SK-N-SH (cell line): ENCODE measurements around the gene SURF1. TPM values are rescaled to one million over a fixed set of nuclear protein-coding genes. Genes with fewer than 3 reads are reported as not detected.

ENCODE experiments used
- CTCF ChIA-PET: fragments of 300-600, 350-600 bp; formaldehyde crosslinking; extraction: SDS; loops from one replicate; lab custom pipeline; 2021; lab: Yijun Ruan, JAX
- POLR2A ChIA-PET: fragments of 350-600 bp; sonication (Branson Sonifier 250); formaldehyde crosslinking; extraction: SDS; loops from one replicate; lab custom pipeline; 2020; ENCODE audit warnings: antibody characterized with exemption, inconsistent platforms; lab: Yijun Ruan, JAX
- DNase-seq: peaks from one replicate; pipeline ENCODE4 v3.0.0; 2012
- H2AFZ ChIP-seq: fragments of 200-600 bp; sonication (generic); 2 replicates; pipeline ENCODE4 v1.8.1; 2016; ENCODE audit warnings: antibody characterized with exemption, mild to moderate bottlenecking, low read depth
- H3F3A ChIP-seq: fragments of 200-600 bp; sonication (generic); replicated peaks from 2 replicates; pipeline ENCODE3; 2016; ENCODE audit warnings: antibody characterized with exemption, mild to moderate bottlenecking; ENCODE audit not compliant: insufficient read depth
- H3K27ac ChIP-seq, 2 experiments: fragments of 200-500 bp in 1 of 2; fragments of 200-600 bp in 1 of 2; sonication (Bioruptor generic) in 1 of 2; sonication (generic), shearing (Covaris generic) in 1 of 2; 2 replicates each; pipeline versions ENCODE4 v1.5.1 to v1.6.1; 2014 to 2016; ENCODE audit warnings: low read depth in 2 of 2, inconsistent platforms in 1 of 2, low read length in 1 of 2, mild to moderate bottlenecking in 1 of 2, mixed read lengths in 1 of 2
- H3K27me3 ChIP-seq: fragments of 200-600 bp; sonication (generic), shearing (Covaris generic); 2 replicates; pipeline ENCODE4 v1.6.1; 2016; ENCODE audit warnings: mixed run types; ENCODE audit not compliant: insufficient read depth
- H3K36me3 ChIP-seq, 2 experiments: fragments of 200-500 bp in 1 of 2; fragments of 200-600 bp in 1 of 2; sonication (Bioruptor generic) in 1 of 2; sonication (generic) in 1 of 2; replicated peaks in 1 of 2; 2 replicates each; pipeline versions ENCODE3 to v1.5.1; 2014 to 2016; ENCODE audit warnings: low read length in 1 of 2, mild to moderate bottlenecking in 1 of 2; ENCODE audit not compliant: insufficient read depth in 2 of 2, control insufficient read depth in 1 of 2
- H3K4me1 ChIP-seq, 2 experiments: fragments of 200-500 bp in 1 of 2; fragments of 200-600 bp in 1 of 2; sonication (Bioruptor generic) in 1 of 2; sonication (generic), shearing (Covaris generic) in 1 of 2; 2 replicates each; pipeline versions ENCODE4 v1.5.1 to v1.6.1; 2014 to 2016; ENCODE audit warnings: low read depth in 1 of 2, low read length in 1 of 2, mixed run types in 1 of 2; ENCODE audit not compliant: insufficient read depth in 2 of 2, control insufficient read depth in 1 of 2
- H3K4me2 ChIP-seq: fragments of 200-600 bp; sonication (generic), shearing (Covaris generic); 2 replicates; pipeline ENCODE4 v1.6.1; 2017; ENCODE audit warnings: mixed run types
- H3K4me3 ChIP-seq, 2 experiments: fragments of 200-500 bp in 1 of 2; fragments of 200-600 bp in 1 of 2; sonication (Bioruptor generic) in 1 of 2; sonication (generic), shearing (Covaris generic) in 1 of 2; 2 replicates each; pipeline versions ENCODE4 v1.5.1 to v1.8.1; 2014 to 2016; ENCODE audit warnings: low read depth in 2 of 2, inconsistent platforms in 1 of 2, low read length in 1 of 2, mild to moderate bottlenecking in 1 of 2, mixed read lengths in 1 of 2, moderate library complexity in 1 of 2
- H3K79me2 ChIP-seq: fragments of 200-600 bp; sonication (generic); 2 replicates; pipeline ENCODE4 v1.8.1; 2017; ENCODE audit warnings: mild to moderate bottlenecking; ENCODE audit not compliant: insufficient read depth
- H3K9ac ChIP-seq: fragments of 200-600 bp; sonication (generic); 2 replicates; pipeline ENCODE4 v1.6.1; 2017; ENCODE audit warnings: mixed run types
- H3K9me2 ChIP-seq: fragments of 200-600 bp; sonication (generic); 2 replicates; pipeline ENCODE4 v1.6.1; 2017; ENCODE audit warnings: mixed run types
- H3K9me3 ChIP-seq: fragments of 200-600 bp; sonication (generic); 2 replicates; pipeline ENCODE4 v1.6.1; 2017; ENCODE audit warnings: mixed run types, mild to moderate bottlenecking, moderate library complexity
- H4K20me1 ChIP-seq: fragments of 200-600 bp; sonication (generic); 2 replicates; pipeline ENCODE4 v1.6.1; 2017; ENCODE audit warnings: mild to moderate bottlenecking, mixed run types; ENCODE audit not compliant: insufficient read depth
- CHD2 ChIP-seq: fragments of 150-350 bp; IDR thresholded peaks from 2 replicates; pipeline ENCODE4 v1.6.1; 2018; ENCODE audit warnings: low read length; ENCODE audit not compliant: partially characterized antibody
- EP300 ChIP-seq, 2 experiments: IDR thresholded peaks; 2 replicates each; pipeline versions ENCODE4 v1.4.0 to v1.6.1; 2012; ENCODE audit warnings: borderline replicate concordance in 1 of 2, low read depth in 1 of 2, low read length in 1 of 2
- FOXM1 ChIP-seq: IDR thresholded peaks from 2 replicates; pipeline ENCODE4 v1.4.0; 2012; ENCODE audit warnings: low read depth, mild to moderate bottlenecking
- JUND ChIP-seq: IDR thresholded peaks from 2 replicates; pipeline ENCODE4 v1.4.0; 2012
- MEF2A ChIP-seq: IDR thresholded peaks from 2 replicates; pipeline ENCODE4 v1.4.0; 2012; ENCODE audit warnings: low read depth, borderline replicate concordance
- RAD21 ChIP-seq: IDR thresholded peaks from 2 replicates; pipeline ENCODE4 v1.6.1; 2012; ENCODE audit warnings: mild to moderate bottlenecking, low read length
- RFX5 ChIP-seq: IDR thresholded peaks from 2 replicates; pipeline ENCODE4 v1.6.1; 2012; ENCODE audit warnings: mild to moderate bottlenecking, improper control_type of control experiment, low read length
- RXRA ChIP-seq: IDR thresholded peaks from 2 replicates; pipeline ENCODE4 v1.4.0; 2012; ENCODE audit warnings: low read depth, mild to moderate bottlenecking, borderline replicate concordance
- TAF1 ChIP-seq: IDR thresholded peaks from 2 replicates; pipeline ENCODE4 v1.6.1; 2012; ENCODE audit warnings: low read depth, mild to moderate bottlenecking, low read length, moderate library complexity, borderline replicate concordance
- TEAD4 ChIP-seq: IDR thresholded peaks from 2 replicates; pipeline ENCODE4 v1.4.0; 2012; ENCODE audit warnings: mild to moderate bottlenecking, borderline replicate concordance; ENCODE audit not compliant: insufficient read depth
- YY1 ChIP-seq: IDR thresholded peaks from 2 replicates; pipeline ENCODE4 v1.4.0; 2012; ENCODE audit warnings: low read depth, mild to moderate bottlenecking
- WGBS: methylation state at CpG from one replicate; pipeline ENCODE4 v1.1.6; 2017; ENCODE audit warnings: low lambda C conversion rate; 5-methylcytosine and 5-hydroxymethylcytosine counted together
- polyA plus RNA-seq, 3 experiments: library from polyadenylated mRNA; depleted of rRNA; stranded (reverse); fragments of >200 nt; gene quantifications; 2 replicates each; pipeline ENCODE4 v1.2.3, GENCODE V29; 2012
- TF ChIP-seq, protein P1 (sequence below): IDR thresholded peaks from 2 replicates; pipeline ENCODE4 v1.4.0; 2012; ENCODE audit warnings: low read depth, borderline replicate concordance
- TF ChIP-seq, protein P2 (sequence below): fragments of 200-600 bp; sonication (generic); IDR thresholded peaks from 2 replicates; pipeline ENCODE4 v1.6.1; 2017; ENCODE audit warnings: antibody characterized with exemption, mild to moderate bottlenecking, moderate library complexity
- TF ChIP-seq, protein P3 (sequence below): fragments of 150-350 bp; IDR thresholded peaks from 2 replicates; pipeline ENCODE4 v1.6.1; 2016; ENCODE audit warnings: mild to moderate bottlenecking, low read depth, low read length
- TF ChIP-seq, protein P4 (sequence below): IDR thresholded peaks from 2 replicates; pipeline ENCODE4 v1.6.1; 2012; ENCODE audit warnings: mild to moderate bottlenecking, low read depth, low read length, moderate library complexity

The SURF1 gene
- polyA plus RNA-seq, 1 of the 3 experiments (the other 2 are of a cell fraction): 103 TPM

DNA sequence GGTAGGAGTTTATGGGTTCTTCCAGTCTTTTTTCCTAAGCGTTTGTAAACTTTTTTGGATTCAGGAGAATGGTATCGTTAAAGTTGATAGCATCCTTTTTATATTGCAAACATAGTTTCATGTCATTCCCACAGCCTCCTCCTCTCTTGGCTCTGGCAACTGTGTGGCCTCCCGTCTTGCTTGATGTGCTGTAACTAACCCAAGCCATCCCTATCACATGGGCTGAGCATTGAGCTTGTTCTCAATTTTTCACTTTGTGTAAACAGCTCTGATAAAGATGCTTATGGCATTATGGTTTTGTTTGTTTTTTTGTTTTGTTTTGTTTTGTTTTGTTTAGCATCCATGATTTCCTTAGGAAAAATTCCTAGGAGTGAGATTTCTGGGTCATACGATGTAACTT, 24.4 kb upstream of the SURF1 start:
- WGBS: 90% methylated on average over 4 of the region's 4 CpGs
- CTCF ChIA-PET: no interaction called here

More for the DNA sequence above, 24.4 kb upstream of the SURF1 start:
- Histone ChIP-seq H3K27me3 (no peaks in the 10 kb centered on the region), H3K36me3 (no peaks in the 10 kb centered on the region), H3K9ac (no peak overlapping the region), H4K20me1 (no peaks in the 10 kb centered on the region), H3K9me2 (no peaks in the 10 kb centered on the region), H3K4me3 (no peak overlapping the region), H3K4me2 (no peak overlapping the region), H3K79me2 (peaks cover 4% of the 10 kb centered on the region), H2AFZ (no peak overlapping the region), H3F3A (peaks cover 9% of the 10 kb centered on the region), H3K4me1 (no peaks in the 10 kb centered on the region), H3K9me3 (no peaks in the 10 kb centered on the region), H3K27ac (no peak overlapping the region)
- DNase-seq: no peak
- TF ChIP-seq TAF1 (no peak), FOXM1 (no peak), YY1 (no peak), EP300 (IDR thresholded peaks at IDR 0.05; ENCODE audit: borderline replicate concordance in 1 of 2, low read depth in 1 of 2, low read length in 1 of 2) (no peak), CHD2 (no peak), RAD21 (no peak), RFX5 (no peak), RXRA (no peak), JUND (no peak), MEF2A (no peak), TEAD4 (no peak)
- TF ChIP-seq, protein P1, sequence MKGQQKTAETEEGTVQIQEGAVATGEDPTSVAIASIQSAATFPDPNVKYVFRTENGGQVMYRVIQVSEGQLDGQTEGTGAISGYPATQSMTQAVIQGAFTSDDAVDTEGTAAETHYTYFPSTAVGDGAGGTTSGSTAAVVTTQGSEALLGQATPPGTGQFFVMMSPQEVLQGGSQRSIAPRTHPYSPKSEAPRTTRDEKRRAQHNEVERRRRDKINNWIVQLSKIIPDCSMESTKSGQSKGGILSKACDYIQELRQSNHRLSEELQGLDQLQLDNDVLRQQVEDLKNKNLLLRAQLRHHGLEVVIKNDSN: no peak
- TF ChIP-seq, protein P2, sequence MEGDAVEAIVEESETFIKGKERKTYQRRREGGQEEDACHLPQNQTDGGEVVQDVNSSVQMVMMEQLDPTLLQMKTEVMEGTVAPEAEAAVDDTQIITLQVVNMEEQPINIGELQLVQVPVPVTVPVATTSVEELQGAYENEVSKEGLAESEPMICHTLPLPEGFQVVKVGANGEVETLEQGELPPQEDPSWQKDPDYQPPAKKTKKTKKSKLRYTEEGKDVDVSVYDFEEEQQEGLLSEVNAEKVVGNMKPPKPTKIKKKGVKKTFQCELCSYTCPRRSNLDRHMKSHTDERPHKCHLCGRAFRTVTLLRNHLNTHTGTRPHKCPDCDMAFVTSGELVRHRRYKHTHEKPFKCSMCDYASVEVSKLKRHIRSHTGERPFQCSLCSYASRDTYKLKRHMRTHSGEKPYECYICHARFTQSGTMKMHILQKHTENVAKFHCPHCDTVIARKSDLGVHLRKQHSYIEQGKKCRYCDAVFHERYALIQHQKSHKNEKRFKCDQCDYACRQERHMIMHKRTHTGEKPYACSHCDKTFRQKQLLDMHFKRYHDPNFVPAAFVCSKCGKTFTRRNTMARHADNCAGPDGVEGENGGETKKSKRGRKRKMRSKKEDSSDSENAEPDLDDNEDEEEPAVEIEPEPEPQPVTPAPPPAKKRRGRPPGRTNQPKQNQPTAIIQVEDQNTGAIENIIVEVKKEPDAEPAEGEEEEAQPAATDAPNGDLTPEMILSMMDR: no peak
- TF ChIP-seq, protein P3, sequence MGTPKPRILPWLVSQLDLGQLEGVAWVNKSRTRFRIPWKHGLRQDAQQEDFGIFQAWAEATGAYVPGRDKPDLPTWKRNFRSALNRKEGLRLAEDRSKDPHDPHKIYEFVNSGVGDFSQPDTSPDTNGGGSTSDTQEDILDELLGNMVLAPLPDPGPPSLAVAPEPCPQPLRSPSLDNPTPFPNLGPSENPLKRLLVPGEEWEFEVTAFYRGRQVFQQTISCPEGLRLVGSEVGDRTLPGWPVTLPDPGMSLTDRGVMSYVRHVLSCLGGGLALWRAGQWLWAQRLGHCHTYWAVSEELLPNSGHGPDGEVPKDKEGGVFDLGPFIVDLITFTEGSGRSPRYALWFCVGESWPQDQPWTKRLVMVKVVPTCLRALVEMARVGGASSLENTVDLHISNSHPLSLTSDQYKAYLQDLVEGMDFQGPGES: no peak
- TF ChIP-seq, protein P4, sequence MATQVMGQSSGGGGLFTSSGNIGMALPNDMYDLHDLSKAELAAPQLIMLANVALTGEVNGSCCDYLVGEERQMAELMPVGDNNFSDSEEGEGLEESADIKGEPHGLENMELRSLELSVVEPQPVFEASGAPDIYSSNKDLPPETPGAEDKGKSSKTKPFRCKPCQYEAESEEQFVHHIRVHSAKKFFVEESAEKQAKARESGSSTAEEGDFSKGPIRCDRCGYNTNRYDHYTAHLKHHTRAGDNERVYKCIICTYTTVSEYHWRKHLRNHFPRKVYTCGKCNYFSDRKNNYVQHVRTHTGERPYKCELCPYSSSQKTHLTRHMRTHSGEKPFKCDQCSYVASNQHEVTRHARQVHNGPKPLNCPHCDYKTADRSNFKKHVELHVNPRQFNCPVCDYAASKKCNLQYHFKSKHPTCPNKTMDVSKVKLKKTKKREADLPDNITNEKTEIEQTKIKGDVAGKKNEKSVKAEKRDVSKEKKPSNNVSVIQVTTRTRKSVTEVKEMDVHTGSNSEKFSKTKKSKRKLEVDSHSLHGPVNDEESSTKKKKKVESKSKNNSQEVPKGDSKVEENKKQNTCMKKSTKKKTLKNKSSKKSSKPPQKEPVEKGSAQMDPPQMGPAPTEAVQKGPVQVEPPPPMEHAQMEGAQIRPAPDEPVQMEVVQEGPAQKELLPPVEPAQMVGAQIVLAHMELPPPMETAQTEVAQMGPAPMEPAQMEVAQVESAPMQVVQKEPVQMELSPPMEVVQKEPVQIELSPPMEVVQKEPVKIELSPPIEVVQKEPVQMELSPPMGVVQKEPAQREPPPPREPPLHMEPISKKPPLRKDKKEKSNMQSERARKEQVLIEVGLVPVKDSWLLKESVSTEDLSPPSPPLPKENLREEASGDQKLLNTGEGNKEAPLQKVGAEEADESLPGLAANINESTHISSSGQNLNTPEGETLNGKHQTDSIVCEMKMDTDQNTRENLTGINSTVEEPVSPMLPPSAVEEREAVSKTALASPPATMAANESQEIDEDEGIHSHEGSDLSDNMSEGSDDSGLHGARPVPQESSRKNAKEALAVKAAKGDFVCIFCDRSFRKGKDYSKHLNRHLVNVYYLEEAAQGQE: no peak
- POLR2A ChIA-PET: no interaction called here
